ENCODE results near the gene COX4I1. TPM values are rescaled to one million over a fixed set of nuclear protein-coding genes. Genes with fewer than 3 reads are reported as not detected.

COX4I1 gene
- polyA plus RNA-seq, 3 donors from 2014 or later: 784 to 1,292 (median 1,022) TPM

- Mint-ChIP-seq H3K4me3 (no peak overlapping the region), H3K4me1 (peaks cover 0 to 6% of the 10 kb centered on the region in 2 donors), H3K36me3 (no peaks in the 10 kb centered on the region), H3K27ac (peak overlapping the region in 1 of 6 donors; percentile 25), H3K27me3 (ENCODE audit: low read depth in 3 of 3) (peaks cover 4 to 8% (median 5%) of the 10 kb centered on the region in 3 donors), H3K9me3 (no peaks in the 10 kb centered on the region)
- no peak for DNase-seq
These were observed 40.4 kb upstream of the COX4I1 start for GRCh38 chr16:85759136-85759535.

- Mint-ChIP-seq H3K27ac (no peak overlapping the region), H3K4me3 (no peak overlapping the region), H3K36me3 (no peaks in the 10 kb centered on the region), H3K27me3 (ENCODE audit: low read depth in 3 of 3) (peaks cover 4 to 5% (median 5%) of the 10 kb centered on the region in 3 donors), H3K9me3 (no peaks in the 10 kb centered on the region), H3K4me1 (peaks cover 0 to 6% of the 10 kb centered on the region in 2 donors)
- peak in 2 of 3 donors; percentile 12 to 15 for DNase-seq
These were observed 39.7 kb upstream of the COX4I1 start for GRCh38 chr16:85759631-85760419.

GRCh38 chr16:85761861-85762260, 37.6 kb upstream of the COX4I1 start:
- no peaks in the 10 kb centered on the region for H3K9me3 Mint-ChIP-seq
- no peak overlapping the region for H3K27ac Mint-ChIP-seq
- H3K36me3 Mint-ChIP-seq: no peaks in the 10 kb centered on the region
- H3K4me1 Mint-ChIP-seq: peaks cover 0 to 6% of the 10 kb centered on the region in 2 donors
- no peak for DNase-seq
- H3K4me3 Mint-ChIP-seq: no peak overlapping the region
- H3K27me3 Mint-ChIP-seq (ENCODE audit: low read depth in 3 of 3): peaks cover 4 to 6% (median 5%) of the 10 kb centered on the region in 3 donors

GRCh38 chr16:85762970-85763369, 36.5 kb upstream of the COX4I1 start:
- DNase-seq: no peak
- Mint-ChIP-seq H3K4me1 (peaks cover 0 to 6% of the 10 kb centered on the region in 2 donors), H3K27ac (no peak overlapping the region), H3K27me3 (ENCODE audit: low read depth in 3 of 3) (peaks cover 5 to 6% (median 6%) of the 10 kb centered on the region in 3 donors), H3K4me3 (no peak overlapping the region), H3K36me3 (no peaks in the 10 kb centered on the region), H3K9me3 (no peaks in the 10 kb centered on the region)

- DNase-seq: no peak
- Mint-ChIP-seq H3K36me3 (no peaks in the 10 kb centered on the region), H3K27me3 (ENCODE audit: low read depth in 3 of 3) (peaks cover 6 to 7% (median 7%) of the 10 kb centered on the region in 3 donors), H3K4me1 (peaks cover 0 to 6% of the 10 kb centered on the region in 2 donors), H3K9me3 (no peaks in the 10 kb centered on the region), H3K4me3 (no peak overlapping the region), H3K27ac (no peak overlapping the region)
These were observed 35.9 kb upstream of the COX4I1 start for GRCh38 chr16:85763616-85764015.

- no peak for DNase-seq
- Mint-ChIP-seq H3K4me1 (no peaks in the 10 kb centered on the region), H3K36me3 (peaks cover 0 to 4% (median 4%) of the 10 kb centered on the region in 3 donors), H3K9me3 (no peaks in the 10 kb centered on the region), H3K4me3 (no peak overlapping the region), H3K27ac (no peak overlapping the region), H3K27me3 (ENCODE audit: low read depth in 3 of 3) (peaks cover 4 to 7% (median 6%) of the 10 kb centered on the region in 3 donors)
These were observed 34.3 kb upstream of the COX4I1 start for GRCh38 chr16:85765211-85765610.

GRCh38 chr16:85765767-85766166, 33.7 kb upstream of the COX4I1 start:
- no peak overlapping the region for H3K4me3 Mint-ChIP-seq
- H3K36me3 Mint-ChIP-seq: peaks cover 0 to 7% (median 4%) of the 10 kb centered on the region in 3 donors
- no peak for DNase-seq
- no peaks in the 10 kb centered on the region for H3K9me3 Mint-ChIP-seq
- H3K4me1 Mint-ChIP-seq: no peaks in the 10 kb centered on the region
- H3K27me3 Mint-ChIP-seq (ENCODE audit: low read depth in 3 of 3): peaks cover 4 to 7% (median 6%) of the 10 kb centered on the region in 3 donors
- no peak overlapping the region for H3K27ac Mint-ChIP-seq

- no peaks in the 10 kb centered on the region for H3K4me1 Mint-ChIP-seq
- H3K4me3 Mint-ChIP-seq: no peak overlapping the region
- H3K27me3 Mint-ChIP-seq (ENCODE audit: low read depth in 3 of 3): peaks cover 3 to 7% (median 6%) of the 10 kb centered on the region in 3 donors
- H3K9me3 Mint-ChIP-seq: no peaks in the 10 kb centered on the region
- peaks cover 0 to 10% (median 4%) of the 10 kb centered on the region in 3 donors for H3K36me3 Mint-ChIP-seq
- H3K27ac Mint-ChIP-seq: no peak overlapping the region
- DNase-seq: no peak
These were observed 32.0 kb upstream of the COX4I1 start for GRCh38 chr16:85767531-85767930.

- peaks cover 3 to 7% (median 6%) of the 10 kb centered on the region in 3 donors for H3K27me3 Mint-ChIP-seq (ENCODE audit: low read depth in 3 of 3)
- H3K36me3 Mint-ChIP-seq: peaks cover 0 to 10% (median 4%) of the 10 kb centered on the region in 3 donors
- H3K4me3 Mint-ChIP-seq: no peak overlapping the region
- DNase-seq: no peak
- no peaks in the 10 kb centered on the region for H3K4me1 Mint-ChIP-seq
- no peak overlapping the region for H3K27ac Mint-ChIP-seq
- no peaks in the 10 kb centered on the region for H3K9me3 Mint-ChIP-seq
These were observed 31.3 kb upstream of the COX4I1 start for GRCh38 chr16:85768199-85768598.

GRCh38 chr16:85770741-85771140, 28.8 kb upstream of the COX4I1 start:
- no peak for DNase-seq
- Mint-ChIP-seq H3K27ac (no peak overlapping the region), H3K27me3 (ENCODE audit: low read depth in 3 of 3) (peaks cover 2 to 4% (median 3%) of the 10 kb centered on the region in 3 donors), H3K36me3 (peaks cover 0 to 13% (median 7%) of the 10 kb centered on the region in 3 donors), H3K4me1 (no peaks in the 10 kb centered on the region), H3K4me3 (no peak overlapping the region), H3K9me3 (no peaks in the 10 kb centered on the region)

GRCh38 chr16:85773044-85773443, 26.5 kb upstream of the COX4I1 start:
- H3K36me3 Mint-ChIP-seq: peaks cover 0 to 29% (median 16%) of the 10 kb centered on the region in 3 donors
- no peak overlapping the region for H3K27ac Mint-ChIP-seq
- no peaks in the 10 kb centered on the region for H3K9me3 Mint-ChIP-seq
- H3K4me1 Mint-ChIP-seq: peaks cover 2 to 4% of the 10 kb centered on the region in 2 donors
- peaks cover under 1 to 2% (median 2%) of the 10 kb centered on the region in 3 donors for H3K27me3 Mint-ChIP-seq (ENCODE audit: low read depth in 3 of 3)
- no peak for DNase-seq
- no peak overlapping the region for H3K4me3 Mint-ChIP-seq

GRCh38 chr16:85774136-85774535, 25.4 kb upstream of the COX4I1 start:
- DNase-seq: no peak
- no peak overlapping the region for H3K27ac Mint-ChIP-seq
- H3K4me3 Mint-ChIP-seq: no peak overlapping the region

GRCh38 chr16:85774811-85775210, 24.7 kb upstream of the COX4I1 start:
- H3K9me3 Mint-ChIP-seq: no peaks in the 10 kb centered on the region
- H3K4me3 Mint-ChIP-seq: no peak overlapping the region
- H3K27me3 Mint-ChIP-seq (ENCODE audit: low read depth in 3 of 3): peaks cover 0 to 2% (median 2%) of the 10 kb centered on the region in 3 donors
- peaks cover 3 to 44% (median 31%) of the 10 kb centered on the region in 3 donors for H3K36me3 Mint-ChIP-seq
- H3K27ac Mint-ChIP-seq: no peak overlapping the region
- DNase-seq: no peak
- peaks cover 19 to 22% of the 10 kb centered on the region in 2 donors for H3K4me1 Mint-ChIP-seq

More at GRCh38 chr16:85774136-85774535, 25.4 kb upstream of the COX4I1 start:
- no peaks in the 10 kb centered on the region for H3K9me3 Mint-ChIP-seq
- H3K4me1 Mint-ChIP-seq: peaks cover 12 to 15% of the 10 kb centered on the region in 2 donors
- H3K27me3 Mint-ChIP-seq (ENCODE audit: low read depth in 3 of 3): peaks cover 0 to 2% (median 2%) of the 10 kb centered on the region in 3 donors
- peaks cover 0 to 39% (median 26%) of the 10 kb centered on the region in 3 donors for H3K36me3 Mint-ChIP-seq

GRCh38 chr16:85777583-85778310, 21.7 kb upstream of the COX4I1 start:
- no peak for DNase-seq
- Mint-ChIP-seq H3K4me3 (peak overlapping the region in 1 of 5 donors; percentile 14), H3K9me3 (no peaks in the 10 kb centered on the region), H3K27me3 (ENCODE audit: low read depth in 3 of 3) (no peaks in the 10 kb centered on the region), H3K36me3 (peaks cover 17 to 55% (median 39%) of the 10 kb centered on the region in 3 donors), H3K4me1 (peaks cover 21 to 31% of the 10 kb centered on the region in 2 donors), H3K27ac (no peak overlapping the region)
